T-helper 1 cell (primary cell): ENCODE measurements around the gene RPL13A.
"Not testable (repeated sequence)": the region's sequence is repeated elsewhere in the genome, so short reads cannot be mapped to it uniquely, and the experiment has no call there.

Source experiments
- DNase-seq, 5 donors: peaks; one replicate each; pipeline ENCODE4 v3.0.0-alpha.2; 2012 to 2020

RPL13A gene

GRCh38 chr19:49456326-49456725 lies 31.1 kb upstream of the RPL13A start:
- no peak for DNase-seq

GRCh38 chr19:49458567-49458903 lies 28.9 kb upstream of the RPL13A start:
- DNase-seq: no peak

- no peak for DNase-seq
These were observed 28.0 kb upstream of the RPL13A start for GRCh38 chr19:49459388-49459787.

GRCh38 chr19:49461130-49461529 lies 26.3 kb upstream of the RPL13A start:
- DNase-seq: not testable (repeated sequence)

- no peak for DNase-seq
These were observed 25.8 kb upstream of the RPL13A start for GRCh38 chr19:49461656-49462055.

- DNase-seq: no peak
These were observed 24.9 kb upstream of the RPL13A start for GRCh38 chr19:49462492-49462891.

- no peak for DNase-seq
These were observed 23.3 kb upstream of the RPL13A start for GRCh38 chr19:49463960-49464740.

- no peak for DNase-seq
These were observed 22.0 kb upstream of the RPL13A start for GRCh38 chr19:49465371-49465770.

GRCh38 chr19:49468199-49468598 lies 19.2 kb upstream of the RPL13A start:
- no peak for DNase-seq

GRCh38 chr19:49468746-49469447 lies 18.5 kb upstream of the RPL13A start:
- peak; percentile 77 to 99 (median 86) for DNase-seq

GRCh38 chr19:49469828-49470614 lies 17.4 kb upstream of the RPL13A start:
- DNase-seq: peak; percentile 60 to 92 (median 78)

- DNase-seq: no peak
These were observed 16.8 kb upstream of the RPL13A start for GRCh38 chr19:49470615-49470978.

- DNase-seq: no peak
These were observed 14.5 kb upstream of the RPL13A start for GRCh38 chr19:49472936-49473335.

GRCh38 chr19:49473501-49473867 lies 13.9 kb upstream of the RPL13A start:
- not testable (repeated sequence) for DNase-seq

GRCh38 chr19:49473868-49474541 lies 13.4 kb upstream of the RPL13A start, which contains the start of gene FLT3LG:
TSS of gene FLT3LG (plus strand) at chr19:49474215. CDS start at chr19:49474640, 425 bp downstream.
- peak; percentile 83 to 96 (median 86) for DNase-seq

GRCh38 chr19:49474542-49474924 lies 12.9 kb upstream of the RPL13A start:
- no peak for DNase-seq

GRCh38 chr19:49475191-49475917 lies 12.1 kb upstream of the RPL13A start:
- no peak for DNase-seq

- DNase-seq: peak in 3 of 5 donors; percentile 51 to 76 (median 57)
These were observed 11.2 kb upstream of the RPL13A start for GRCh38 chr19:49475995-49476880.

GRCh38 chr19:49479975-49480628 lies 7.3 kb upstream of the RPL13A start:
- DNase-seq: no peak

- DNase-seq: no peak
These were observed 6.3 kb upstream of the RPL13A start for GRCh38 chr19:49481020-49481683.
